GM19324 (cell line): Measurements from ENCODE around the gene CYTH1.

Experiments used
- ATAC-seq: cut with Tn5 transposase; IDR thresholded peaks from one replicate; pipeline ENCODE4 v1.9.1; 2021; ENCODE audit warnings: mild to moderate bottlenecking, moderate library complexity; ENCODE audit not compliant: unreplicated experiment, low FRiP score

CYTH1 gene

GRCh38 chr17:78659546-78659945 is 122.5 kb downstream of the CYTH1 start:
- ATAC-seq: no peak

GRCh38 chr17:78658281-78658785 is 123.7 kb downstream of the CYTH1 start:
- ATAC-seq: no peak

- ATAC-seq: no peak
Observed at GRCh38 chr17:78655251-78655940, 126.7 kb downstream of the CYTH1 start.

GRCh38 chr17:78654325-78654724 is 127.7 kb downstream of the CYTH1 start:
- no peak for ATAC-seq

DNA sequence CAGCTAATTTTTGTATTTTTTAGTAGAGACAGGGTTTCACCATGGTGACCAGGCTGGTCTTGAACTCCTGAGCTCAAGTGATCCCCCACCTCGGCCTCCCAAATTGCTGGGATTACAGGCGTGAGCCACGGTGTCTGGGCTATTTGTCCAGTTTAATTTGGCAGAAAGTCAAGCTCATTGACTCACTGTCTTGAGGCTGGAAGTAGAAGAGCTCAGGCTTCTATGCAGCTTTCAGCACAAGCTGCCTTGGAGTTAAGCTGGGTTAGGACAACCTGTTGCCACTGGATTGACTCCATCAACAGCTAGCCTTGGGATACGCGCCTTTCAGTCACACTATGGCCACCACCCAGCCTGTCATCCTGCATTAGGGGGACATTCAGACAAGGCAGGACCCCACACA is 128.7 kb downstream of the CYTH1 start:
- no peak for ATAC-seq

GRCh38 chr17:78652913-78653312 is 129.2 kb downstream of the CYTH1 start:
- ATAC-seq: no peak

- no peak for ATAC-seq
Observed at GRCh38 chr17:78652024-78652423, 130.0 kb downstream of the CYTH1 start.

- no peak for ATAC-seq
Observed at GRCh38 chr17:78651554-78651953, 130.5 kb downstream of the CYTH1 start.

- no peak for ATAC-seq
Observed at GRCh38 chr17:78650093-78650715, 131.9 kb downstream of the CYTH1 start.

DNA sequence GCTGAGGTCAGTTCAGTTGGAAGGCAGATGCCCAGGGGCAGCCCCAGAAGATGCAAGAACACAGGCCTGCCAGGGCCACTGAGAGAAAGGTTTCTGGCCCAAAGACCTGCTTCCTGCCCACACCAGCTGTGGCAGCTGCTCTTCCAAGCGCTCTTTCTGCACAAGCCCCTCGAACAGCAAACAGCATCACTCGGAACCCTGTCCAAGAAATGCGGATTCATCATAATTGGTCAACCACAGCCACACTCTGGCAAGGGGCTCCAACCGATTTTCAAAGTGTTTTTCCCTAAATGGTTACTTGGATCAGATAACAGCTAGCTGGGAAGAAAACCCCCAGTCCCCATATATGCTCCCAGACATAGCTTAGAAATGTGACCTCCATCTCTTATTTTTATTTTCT is 133.8 kb downstream of the CYTH1 start:
- ATAC-seq: no peak

- no peak for ATAC-seq
Observed at GRCh38 chr17:78647032-78647431, 135.0 kb downstream of the CYTH1 start.

DNA sequence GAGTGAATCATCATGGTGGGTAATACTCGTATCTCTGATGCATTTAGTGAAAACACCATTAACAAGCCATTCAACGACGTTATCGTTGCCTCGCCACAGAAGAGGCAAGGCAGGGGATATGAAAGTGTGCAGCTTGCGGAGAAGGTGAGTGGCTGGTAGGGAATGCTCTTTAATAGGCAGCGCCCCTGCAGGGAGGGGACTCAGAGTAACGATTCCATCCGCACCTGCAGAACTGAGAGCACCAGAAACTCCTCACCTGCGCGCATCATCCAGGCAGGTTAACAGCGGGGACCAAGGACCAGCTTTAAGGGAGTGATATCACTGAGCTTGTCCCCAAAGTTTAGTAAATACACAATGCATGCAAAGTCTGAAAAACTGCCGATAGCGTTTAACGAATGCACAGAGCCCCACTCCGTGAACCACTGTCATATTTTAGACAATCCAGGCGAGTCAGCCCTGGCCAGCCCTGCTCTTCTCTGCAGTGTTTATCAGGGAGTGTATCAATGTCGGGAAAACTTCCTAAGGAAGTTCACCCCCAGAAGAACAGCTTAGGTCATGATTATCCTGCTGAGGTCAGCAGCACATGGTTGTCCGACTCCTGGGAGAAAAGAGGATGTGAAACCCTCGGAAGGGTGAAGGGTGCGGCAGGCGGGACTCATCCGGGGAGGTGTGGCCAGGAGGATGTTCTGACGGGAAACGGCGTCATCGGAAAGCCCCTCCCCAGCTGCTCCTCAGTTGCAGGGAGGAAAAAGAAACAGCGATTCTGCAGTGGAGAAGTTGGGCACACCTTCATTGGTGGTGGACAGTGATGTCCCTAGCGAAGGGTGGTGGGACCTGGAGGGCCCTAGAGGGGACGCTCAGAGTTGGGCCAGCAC is 136.4 kb downstream of the CYTH1 start:
- ATAC-seq: no peak

DNA sequence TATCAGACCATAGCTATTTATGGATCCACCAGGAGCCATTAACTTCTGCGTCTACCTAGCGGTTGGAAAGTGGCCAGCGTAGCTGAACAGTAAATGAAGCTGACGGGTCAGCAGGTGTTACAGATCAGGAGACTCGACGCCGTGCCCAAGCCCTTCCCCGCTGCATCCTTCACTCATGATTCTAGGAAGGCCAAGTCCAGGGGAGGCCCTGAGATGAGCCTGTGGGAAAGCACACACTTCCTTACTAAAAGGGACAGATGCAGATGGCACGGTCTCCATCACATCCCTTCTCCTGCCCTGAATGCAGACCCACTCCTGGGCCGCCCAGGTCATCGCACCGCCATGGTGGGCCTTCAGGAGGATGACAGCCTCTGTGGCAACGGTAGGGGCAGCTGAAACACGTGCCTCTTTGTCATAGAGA is 137.1 kb downstream of the CYTH1 start:
- no peak for ATAC-seq

GRCh38 chr17:78644224-78644623 is 137.8 kb downstream of the CYTH1 start:
- no peak for ATAC-seq

DNA sequence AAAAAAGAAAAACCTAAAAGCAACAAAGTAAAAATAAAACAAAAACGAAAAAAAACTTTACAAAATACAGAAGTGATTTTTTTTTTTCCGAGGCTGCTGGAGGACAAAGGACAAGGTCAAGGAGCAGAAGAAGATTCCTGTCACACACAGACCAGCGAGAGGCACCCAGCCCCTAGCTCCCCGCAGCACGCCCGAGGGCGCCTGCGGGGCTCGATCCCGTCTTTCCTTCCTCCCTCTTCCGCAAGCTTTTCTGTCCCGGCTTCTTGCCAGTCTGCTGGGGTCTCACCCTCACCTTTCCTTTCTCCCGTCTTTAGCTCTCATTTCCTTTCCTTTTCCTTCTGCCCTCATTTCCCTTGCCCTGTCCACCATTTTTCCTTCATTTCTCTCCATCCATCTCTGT is 138.7 kb downstream of the CYTH1 start:
- ATAC-seq: no peak

- ATAC-seq: no peak
Observed at GRCh38 chr17:78642707-78643106, 139.4 kb downstream of the CYTH1 start.

DNA sequence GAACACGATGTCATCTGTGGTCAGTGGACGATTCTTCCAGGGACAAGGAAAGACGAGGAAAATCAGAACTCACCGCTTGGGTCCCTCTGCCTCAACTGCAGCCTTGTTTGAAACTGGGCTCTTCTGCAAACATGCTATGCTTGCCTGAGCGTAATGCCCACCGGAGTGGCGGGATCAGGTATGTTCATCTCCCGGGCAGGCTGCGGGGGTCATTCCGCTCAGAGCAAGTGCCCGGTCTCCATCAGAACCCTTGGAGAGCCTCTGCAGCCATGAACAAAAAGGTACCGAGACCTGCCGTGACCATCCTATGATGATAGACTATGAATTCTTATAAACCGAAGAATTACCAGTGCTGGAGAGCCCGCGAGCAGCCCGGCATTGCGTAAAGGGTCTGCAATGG is 140.4 kb downstream of the CYTH1 start:
- no peak for ATAC-seq

- no peak for ATAC-seq
Observed at GRCh38 chr17:78641243-78641642, 140.8 kb downstream of the CYTH1 start.

DNA sequence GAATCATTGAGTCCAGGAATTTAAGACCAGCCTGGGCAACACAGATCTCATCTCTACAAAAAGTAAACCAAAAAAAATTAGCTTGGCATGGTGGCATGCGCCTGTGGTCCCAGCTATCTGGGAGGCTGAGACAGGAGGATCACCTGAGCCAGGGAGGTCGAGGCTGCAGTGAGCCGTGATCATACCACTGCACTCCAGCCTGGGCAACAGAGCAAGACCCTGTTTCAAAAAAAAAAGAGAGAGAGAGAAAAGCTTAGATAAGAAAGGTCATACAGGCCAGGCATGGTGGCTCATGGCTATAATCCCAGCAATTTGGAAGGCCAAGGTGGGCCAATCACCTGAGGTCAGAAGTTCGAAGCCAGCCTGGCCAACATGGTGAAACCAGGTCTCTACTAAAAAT is 141.4 kb downstream of the CYTH1 start:
- no peak for ATAC-seq

DNA sequence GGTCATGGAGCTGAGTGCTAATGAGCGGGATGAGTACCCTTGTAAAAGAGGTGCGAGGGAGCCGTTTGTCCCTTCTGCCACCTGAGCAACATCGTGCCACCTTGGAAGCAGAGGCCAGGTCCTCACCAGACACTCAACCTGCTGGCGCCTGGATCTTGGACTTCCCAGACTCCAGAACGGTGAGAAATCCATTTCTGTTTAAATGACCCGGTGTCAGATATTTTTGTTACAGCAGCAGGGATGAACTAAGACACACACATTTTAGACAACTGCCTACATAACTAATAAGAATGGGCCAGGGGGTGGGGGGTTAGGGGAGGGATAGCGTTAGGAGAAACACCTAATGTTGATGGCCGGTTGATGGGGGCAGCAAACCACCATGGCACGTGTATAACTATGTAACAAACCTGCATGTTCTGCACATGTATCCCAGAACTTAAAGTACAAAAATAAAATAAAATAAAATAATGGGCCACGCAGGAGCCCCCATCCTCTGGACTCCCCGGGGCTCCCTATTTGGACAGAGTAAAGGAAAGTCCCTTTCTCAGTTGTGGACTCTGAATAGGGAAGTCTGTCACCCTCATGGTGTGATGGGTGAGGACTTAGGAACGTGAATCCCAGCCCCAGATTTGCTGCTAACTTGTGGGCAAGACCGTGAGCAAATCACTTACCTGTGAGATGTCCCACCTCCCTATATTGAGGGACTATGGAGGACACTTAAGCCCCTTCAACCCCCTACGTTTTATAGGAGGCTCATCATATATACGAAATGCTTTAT is 144.2 kb downstream of the CYTH1 start:
- ATAC-seq: no peak
